Measurements from ENCODE around the gene LSAMP. TPM values are rescaled to one million over a fixed set of nuclear protein-coding genes. Genes with fewer than 3 reads are reported as not detected.
A peak's percentile ranks its signal among the peaks of the same experiment; 100 is the strongest.

Gene LSAMP
- total RNA-seq, 1 donor from 2014 or later = 4.4 TPM

- no peak for TF ChIP-seq CTCF (IDR thresholded peaks at IDR 0.05)
- Mint-ChIP-seq H3K36me3 (ENCODE audit: unreplicated experiment) (no peaks in the 10 kb centered on the region), H3K27ac (ENCODE audit: unreplicated experiment) (no peak overlapping the region)
Measured at GRCh38 chr3:115838786-115839185, 606.5 kb downstream of the LSAMP start.

GRCh38 chr3:115836944-115837343 lies 608.3 kb downstream of the LSAMP start:
- no peak overlapping the region for H3K27ac Mint-ChIP-seq (ENCODE audit: unreplicated experiment)
- no peaks in the 10 kb centered on the region for H3K36me3 Mint-ChIP-seq (ENCODE audit: unreplicated experiment)
- H3K4me1 Mint-ChIP-seq (ENCODE audit: unreplicated experiment) = peaks cover 43% of the 10 kb centered on the region
- H3K9me3 Mint-ChIP-seq (ENCODE audit: unreplicated experiment) = no peaks in the 10 kb centered on the region
- no peak for DNase-seq (ENCODE audit: extremely low spot score, unreplicated experiment)
- TF ChIP-seq CTCF (IDR thresholded peaks at IDR 0.05) = peak; percentile 56
- H3K4me3 Mint-ChIP-seq (ENCODE audit: unreplicated experiment) = no peak overlapping the region
- H3K27me3 Mint-ChIP-seq (ENCODE audit: unreplicated experiment) = no peaks in the 10 kb centered on the region

More at GRCh38 chr3:115838786-115839185, 606.5 kb downstream of the LSAMP start:
- Mint-ChIP-seq H3K27me3 (ENCODE audit: unreplicated experiment) (no peaks in the 10 kb centered on the region), H3K4me3 (ENCODE audit: unreplicated experiment) (no peak overlapping the region), H3K4me1 (ENCODE audit: unreplicated experiment) (peaks cover 24% of the 10 kb centered on the region), H3K9me3 (ENCODE audit: unreplicated experiment) (no peaks in the 10 kb centered on the region)
- no peak for DNase-seq (ENCODE audit: extremely low spot score, unreplicated experiment)

DNA sequence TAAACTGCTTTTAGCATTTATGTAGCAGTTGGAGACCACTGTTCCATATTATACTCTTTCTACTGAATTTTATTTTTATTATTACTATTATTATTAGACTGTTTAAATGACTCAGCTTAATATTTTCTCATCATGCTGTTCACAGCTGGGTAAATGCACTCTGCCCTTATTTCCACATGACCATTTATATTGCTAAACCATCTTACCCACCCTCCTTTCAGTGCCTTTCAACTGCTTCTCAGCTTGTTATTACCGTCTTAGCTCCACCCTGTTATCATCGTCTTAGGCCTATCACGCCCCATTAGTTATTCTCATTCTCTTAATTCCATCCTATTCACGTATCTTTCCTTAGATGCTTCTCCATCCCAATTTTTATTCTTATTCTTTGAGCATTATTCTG lies 609.3 kb downstream of the LSAMP start:
- DNase-seq (ENCODE audit: extremely low spot score, unreplicated experiment) = no peak
- no peaks in the 10 kb centered on the region for H3K9me3 Mint-ChIP-seq (ENCODE audit: unreplicated experiment)
- H3K4me3 Mint-ChIP-seq (ENCODE audit: unreplicated experiment) = no peak overlapping the region
- H3K4me1 Mint-ChIP-seq (ENCODE audit: unreplicated experiment) = peaks cover 53% of the 10 kb centered on the region
- no peaks in the 10 kb centered on the region for H3K36me3 Mint-ChIP-seq (ENCODE audit: unreplicated experiment)
- H3K27me3 Mint-ChIP-seq (ENCODE audit: unreplicated experiment) = no peaks in the 10 kb centered on the region
- H3K27ac Mint-ChIP-seq (ENCODE audit: unreplicated experiment) = peak overlapping the region; percentile 54
- TF ChIP-seq CTCF (IDR thresholded peaks at IDR 0.05) = no peak

GRCh38 chr3:115834068-115834467 lies 611.2 kb downstream of the LSAMP start:
- H3K4me1 Mint-ChIP-seq (ENCODE audit: unreplicated experiment) = peaks cover 61% of the 10 kb centered on the region
- H3K4me3 Mint-ChIP-seq (ENCODE audit: unreplicated experiment) = no peak overlapping the region
- H3K9me3 Mint-ChIP-seq (ENCODE audit: unreplicated experiment) = no peaks in the 10 kb centered on the region
- no peak for TF ChIP-seq CTCF (IDR thresholded peaks at IDR 0.05)
- no peaks in the 10 kb centered on the region for H3K36me3 Mint-ChIP-seq (ENCODE audit: unreplicated experiment)
- no peak for DNase-seq (ENCODE audit: extremely low spot score, unreplicated experiment)
- no peaks in the 10 kb centered on the region for H3K27me3 Mint-ChIP-seq (ENCODE audit: unreplicated experiment)
- H3K27ac Mint-ChIP-seq (ENCODE audit: unreplicated experiment) = peak overlapping the region; percentile 73

- Mint-ChIP-seq H3K9me3 (ENCODE audit: unreplicated experiment) (no peaks in the 10 kb centered on the region), H3K36me3 (ENCODE audit: unreplicated experiment) (no peaks in the 10 kb centered on the region), H3K27ac (ENCODE audit: unreplicated experiment) (peak overlapping the region; percentile 52), H3K4me3 (ENCODE audit: unreplicated experiment) (no peak overlapping the region), H3K27me3 (ENCODE audit: unreplicated experiment) (no peaks in the 10 kb centered on the region), H3K4me1 (ENCODE audit: unreplicated experiment) (peaks cover 70% of the 10 kb centered on the region)
- no peak for DNase-seq (ENCODE audit: extremely low spot score, unreplicated experiment)
- TF ChIP-seq CTCF (IDR thresholded peaks at IDR 0.05) = no peak
Measured at GRCh38 chr3:115833074-115833473, 612.2 kb downstream of the LSAMP start.

Data from osteocyte (in vitro differentiated cells).